Measurements from ENCODE around the gene UGGT1.
A peak's percentile ranks its signal among the peaks of the same experiment; 100 is the strongest.
"Not testable (repeated sequence)": the region's sequence is repeated elsewhere in the genome, so short reads cannot be mapped to it uniquely, and the experiment has no call there.

Gene UGGT1

DNA sequence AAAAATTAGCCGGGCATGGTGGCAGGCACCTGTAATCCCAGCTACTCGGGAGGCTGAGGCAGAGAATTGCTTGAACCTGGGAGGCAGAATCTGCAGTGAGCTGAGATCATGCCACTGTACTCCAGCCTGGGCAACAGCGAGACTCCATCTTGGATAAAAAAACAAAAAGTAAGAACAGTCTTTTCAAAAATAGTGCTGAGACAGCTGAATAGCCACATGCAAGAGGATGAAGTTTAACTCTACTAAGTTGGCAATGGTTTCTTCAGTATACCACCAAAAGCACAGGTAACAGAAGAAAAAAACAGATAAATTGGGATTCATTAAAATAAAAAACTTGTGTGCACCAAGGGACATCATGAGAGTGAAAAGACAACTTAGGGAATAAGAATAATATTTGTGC lies 115.2 kb downstream of the UGGT1 start:
- Mint-ChIP-seq H3K9me3 (ENCODE audit: low read depth) (no peaks in the 10 kb centered on the region), H3K27ac (no peak overlapping the region), H3K4me3 (no peak overlapping the region), H3K27me3 (no peaks in the 10 kb centered on the region), H3K4me1 (ENCODE audit: low read depth) (no peaks in the 10 kb centered on the region), H3K36me3 (no peaks in the 10 kb centered on the region)

DNA sequence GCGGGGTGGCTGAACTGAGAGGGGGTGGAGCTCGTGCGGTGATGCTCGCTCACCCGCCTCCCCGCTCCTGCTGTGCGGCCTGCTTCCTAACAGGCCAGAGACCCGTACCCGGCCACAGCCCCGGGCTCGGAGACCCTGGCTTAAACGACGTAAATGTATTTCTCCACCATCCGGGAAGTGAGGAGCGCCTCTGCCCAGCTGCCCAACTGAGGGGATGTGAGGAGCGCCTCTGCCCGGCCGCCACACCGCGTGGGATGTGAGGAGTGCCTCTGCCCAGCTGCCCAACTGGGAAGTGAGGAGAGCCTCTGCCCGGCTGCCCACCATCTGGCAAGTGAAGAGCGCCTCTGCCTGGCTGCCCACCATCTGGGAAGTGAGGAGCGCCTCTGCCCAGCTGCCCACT lies 117.0 kb downstream of the UGGT1 start:
- Mint-ChIP-seq H3K27me3 (no peaks in the 10 kb centered on the region), H3K9me3 (ENCODE audit: low read depth) (no peaks in the 10 kb centered on the region), H3K27ac (no peak overlapping the region), H3K4me1 (ENCODE audit: low read depth) (no peaks in the 10 kb centered on the region), H3K4me3 (no peak overlapping the region), H3K36me3 (no peaks in the 10 kb centered on the region)

DNA sequence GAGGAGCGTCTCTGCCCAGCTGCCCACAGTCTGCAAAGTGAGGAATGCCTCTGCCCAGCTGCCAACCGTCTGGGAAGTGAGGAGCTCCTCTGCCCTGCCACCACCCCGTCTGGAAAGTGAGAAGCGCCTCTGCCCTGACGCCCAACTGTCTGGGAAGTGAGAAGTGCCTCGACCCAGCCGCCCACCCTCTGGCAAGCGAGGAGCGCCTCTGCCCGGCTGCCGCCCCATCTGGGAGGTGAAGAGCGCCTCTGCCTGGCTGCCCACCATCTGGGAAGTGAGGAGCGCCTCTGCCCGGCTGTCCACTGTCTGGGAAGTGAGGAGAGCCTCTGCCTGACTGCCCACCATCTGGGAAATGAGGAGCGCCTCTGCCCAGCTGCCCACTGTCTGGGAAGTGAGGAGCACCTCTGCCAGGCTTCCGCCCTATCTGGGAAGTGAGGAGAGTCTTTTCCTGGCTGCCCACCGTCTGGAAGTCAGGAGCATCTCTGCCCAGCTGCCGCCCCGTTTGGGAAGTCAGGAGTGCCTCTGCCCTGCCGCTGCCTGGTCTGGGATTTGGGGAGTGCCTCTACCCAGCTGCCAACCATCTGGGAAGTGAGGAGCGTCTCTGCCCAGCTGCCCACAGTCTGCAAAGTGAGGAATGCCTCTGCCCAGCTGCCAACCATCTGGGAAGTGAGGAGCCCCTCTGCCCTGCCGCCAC lies 117.8 kb downstream of the UGGT1 start:
- H3K27ac Mint-ChIP-seq; H3K27me3 Mint-ChIP-seq; H3K4me3 Mint-ChIP-seq; H3K36me3 Mint-ChIP-seq; H3K9me3 Mint-ChIP-seq (ENCODE audit: low read depth); H3K4me1 Mint-ChIP-seq (ENCODE audit: low read depth): not testable (repeated sequence)

DNA sequence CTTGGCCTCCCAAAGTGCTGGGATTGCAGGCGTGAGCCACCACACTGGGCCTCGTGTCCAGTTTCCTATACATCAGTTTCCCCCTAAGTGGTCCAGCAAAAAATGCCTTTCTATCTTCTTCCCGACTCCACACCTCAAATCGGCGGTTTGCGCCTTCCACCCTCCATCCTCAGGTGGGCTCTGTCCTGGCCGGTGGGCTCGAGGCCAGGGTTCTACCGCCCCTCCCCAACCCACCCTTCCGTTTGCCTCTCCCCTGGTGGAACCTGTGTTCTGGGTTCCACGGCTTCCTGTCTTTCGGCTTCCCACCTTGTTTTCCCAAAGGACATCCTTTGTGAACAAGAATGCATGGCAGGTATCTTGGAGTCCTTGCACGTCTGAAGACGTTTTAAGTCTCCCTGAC lies 123.3 kb downstream of the UGGT1 start:
- no peaks in the 10 kb centered on the region for H3K9me3 Mint-ChIP-seq (ENCODE audit: low read depth)
- no peak overlapping the region for H3K27ac Mint-ChIP-seq
- no peak overlapping the region for H3K4me3 Mint-ChIP-seq
- no peaks in the 10 kb centered on the region for H3K27me3 Mint-ChIP-seq
- no peaks in the 10 kb centered on the region for H3K4me1 Mint-ChIP-seq (ENCODE audit: low read depth)
- H3K36me3 Mint-ChIP-seq: no peaks in the 10 kb centered on the region

DNA sequence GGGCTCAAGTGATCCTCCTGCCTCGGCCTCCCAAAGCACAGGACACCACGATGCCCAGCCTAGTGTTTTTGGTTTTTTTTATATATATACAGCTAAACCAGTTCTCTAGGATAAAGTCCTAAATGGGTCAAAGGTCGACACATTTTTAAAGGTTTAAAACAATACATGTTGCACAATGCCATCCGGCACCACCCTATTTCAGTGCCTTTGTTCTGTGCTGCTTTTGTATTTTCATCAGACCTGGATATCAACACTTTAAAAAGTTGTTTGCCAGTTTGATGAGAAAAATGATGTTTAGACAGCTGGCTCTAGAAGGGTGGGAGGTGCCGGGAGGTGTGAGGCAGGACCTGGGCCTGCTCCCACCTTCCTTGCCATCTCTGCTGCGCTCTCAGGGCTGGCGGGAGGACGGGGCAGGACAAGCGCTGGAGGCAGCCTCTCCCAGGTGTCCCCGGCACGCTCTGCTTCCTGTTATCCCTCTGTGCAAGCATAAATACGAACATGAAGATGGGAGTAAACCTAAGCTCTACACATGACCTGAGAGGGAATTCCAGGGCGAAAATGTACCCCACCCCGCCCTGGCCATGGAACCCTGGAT lies 124.0 kb downstream of the UGGT1 start:
- Mint-ChIP-seq H3K4me3 (no peak overlapping the region), H3K27me3 (no peaks in the 10 kb centered on the region), H3K4me1 (ENCODE audit: low read depth) (no peaks in the 10 kb centered on the region), H3K9me3 (ENCODE audit: low read depth) (no peaks in the 10 kb centered on the region), H3K27ac (no peak overlapping the region), H3K36me3 (no peaks in the 10 kb centered on the region)

DNA sequence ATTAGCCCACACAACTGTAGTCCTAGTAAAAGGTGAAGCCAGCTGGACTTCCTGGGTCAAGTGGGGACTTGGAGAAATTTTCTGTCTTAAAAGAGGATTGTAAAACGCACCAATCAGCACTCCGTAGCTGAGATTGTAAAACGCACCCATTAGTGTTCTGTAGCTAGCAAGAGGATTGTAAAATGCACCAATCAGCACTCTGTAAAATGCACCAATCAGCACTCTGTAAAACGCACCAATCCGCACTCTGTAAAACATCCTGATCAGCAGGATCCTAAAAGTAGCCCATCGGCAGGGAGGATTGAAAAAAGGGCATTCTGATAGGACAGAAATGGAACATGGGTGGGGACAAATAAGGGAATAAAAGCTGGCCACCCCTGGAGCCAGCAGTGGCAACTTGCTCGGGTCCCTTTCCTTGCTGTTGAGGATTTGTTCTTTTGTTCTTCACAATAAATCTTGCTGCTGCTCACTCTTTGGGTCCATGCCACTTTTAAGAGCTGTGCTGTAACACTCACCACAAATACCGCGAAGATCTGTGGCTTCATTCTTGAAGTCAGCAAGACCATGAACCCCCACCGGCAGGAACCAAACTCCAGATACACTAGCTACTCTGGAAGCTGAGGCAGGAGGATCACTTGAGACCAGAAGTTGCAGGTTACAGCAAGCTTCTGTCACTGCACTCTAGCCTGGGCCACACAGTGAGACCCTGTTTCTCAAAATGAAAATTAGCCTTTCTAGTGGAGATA lies 125.1 kb downstream of the UGGT1 start:
- peaks cover 2% of the 10 kb centered on the region for H3K27me3 Mint-ChIP-seq
- H3K36me3 Mint-ChIP-seq: no peaks in the 10 kb centered on the region
- no peaks in the 10 kb centered on the region for H3K9me3 Mint-ChIP-seq (ENCODE audit: low read depth)
- no peaks in the 10 kb centered on the region for H3K4me1 Mint-ChIP-seq (ENCODE audit: low read depth)
- H3K27ac Mint-ChIP-seq: no peak overlapping the region
- no peak overlapping the region for H3K4me3 Mint-ChIP-seq

DNA sequence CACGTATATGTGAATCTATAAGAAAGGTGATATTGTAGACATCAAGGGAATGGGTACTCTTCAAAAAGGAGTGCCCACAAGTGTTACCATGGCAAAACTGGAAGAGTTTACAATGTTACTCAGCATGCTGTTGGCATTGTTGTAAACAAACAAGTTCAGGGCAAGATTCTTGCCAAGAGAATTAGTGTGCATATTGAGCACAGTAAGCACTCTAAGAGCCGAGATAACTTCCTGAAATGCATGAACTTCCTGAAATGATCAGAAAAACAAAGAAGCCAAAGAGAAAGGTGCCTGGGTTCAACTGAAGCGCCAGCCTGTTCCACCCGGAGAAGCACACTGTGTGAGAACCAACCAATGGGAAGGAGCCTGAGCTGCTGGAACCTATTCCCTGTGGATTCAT lies 126.7 kb downstream of the UGGT1 start:
- H3K36me3 Mint-ChIP-seq: no peaks in the 10 kb centered on the region
- H3K27ac Mint-ChIP-seq: no peak overlapping the region
- H3K9me3 Mint-ChIP-seq (ENCODE audit: low read depth): no peaks in the 10 kb centered on the region
- no peaks in the 10 kb centered on the region for H3K4me1 Mint-ChIP-seq (ENCODE audit: low read depth)
- H3K4me3 Mint-ChIP-seq: no peak overlapping the region
- peaks cover 2% of the 10 kb centered on the region for H3K27me3 Mint-ChIP-seq

DNA sequence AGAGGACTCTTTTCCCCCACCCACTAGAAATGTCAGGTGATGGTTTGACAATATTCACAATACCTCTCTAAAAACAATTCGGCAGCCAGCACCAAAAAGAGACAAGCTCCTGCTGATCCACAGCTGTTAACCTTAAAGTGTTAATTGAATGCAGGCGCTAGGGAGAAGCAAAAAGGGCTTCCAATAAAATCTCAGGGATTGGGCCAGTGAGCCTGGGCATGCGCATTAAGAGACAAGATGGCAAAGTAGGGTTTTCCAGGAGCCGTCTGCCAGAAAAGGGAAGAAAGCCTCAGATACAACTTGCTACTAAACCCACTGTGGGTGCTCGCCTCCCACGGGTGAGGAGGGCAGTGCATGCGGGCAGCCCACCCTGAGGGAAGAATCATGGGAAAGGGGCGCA lies 128.9 kb downstream of the UGGT1 start:
- Mint-ChIP-seq H3K36me3 (no peaks in the 10 kb centered on the region), H3K27ac (no peak overlapping the region), H3K27me3 (peaks cover 2% of the 10 kb centered on the region), H3K4me3 (no peak overlapping the region), H3K4me1 (ENCODE audit: low read depth) (no peaks in the 10 kb centered on the region), H3K9me3 (ENCODE audit: low read depth) (no peaks in the 10 kb centered on the region)

DNA sequence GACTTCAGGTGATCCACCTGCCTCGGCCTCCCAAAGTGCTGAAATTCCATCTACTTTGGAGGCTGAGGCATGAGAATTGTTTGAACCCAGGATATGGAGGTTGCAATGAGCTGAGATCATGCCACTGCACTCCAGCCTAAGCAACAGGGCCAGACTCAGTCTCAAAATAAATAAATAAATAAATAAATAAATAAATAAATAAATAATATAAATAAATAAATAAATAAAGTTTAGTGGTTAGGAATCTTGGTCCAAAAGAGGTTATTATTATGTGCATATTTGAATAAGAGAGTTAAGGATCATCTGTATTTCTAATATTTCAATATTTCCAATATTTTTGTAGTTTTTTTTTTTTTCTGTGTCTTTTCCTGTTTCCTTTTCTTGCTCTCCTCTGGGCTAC lies 136.9 kb downstream of the UGGT1 start:
- no peaks in the 10 kb centered on the region for H3K36me3 Mint-ChIP-seq
- peaks cover 2% of the 10 kb centered on the region for H3K4me1 Mint-ChIP-seq (ENCODE audit: low read depth)
- H3K4me3 Mint-ChIP-seq: no peak overlapping the region
- no peak overlapping the region for H3K27ac Mint-ChIP-seq
- H3K9me3 Mint-ChIP-seq (ENCODE audit: low read depth): no peaks in the 10 kb centered on the region
- H3K27me3 Mint-ChIP-seq: no peaks in the 10 kb centered on the region

DNA sequence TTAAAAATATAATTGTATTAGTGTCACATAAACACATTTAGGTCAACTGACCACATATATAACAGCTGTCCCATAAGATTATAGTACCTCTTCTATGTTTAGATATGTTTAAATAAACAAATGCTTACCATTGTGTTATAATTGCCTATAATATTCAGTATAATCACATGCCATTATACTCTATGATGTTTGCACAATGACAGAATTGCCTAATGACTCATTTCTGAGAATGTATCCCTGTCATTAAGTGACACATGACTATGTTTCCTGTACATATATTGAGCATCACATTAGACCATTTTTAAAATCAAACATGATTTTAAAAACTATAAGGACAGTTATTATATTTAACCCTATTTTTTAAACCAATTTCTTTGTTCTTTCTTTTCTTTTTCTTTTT lies 137.9 kb downstream of the UGGT1 start:
- H3K27ac Mint-ChIP-seq: no peak overlapping the region
- H3K9me3 Mint-ChIP-seq (ENCODE audit: low read depth): no peaks in the 10 kb centered on the region
- H3K27me3 Mint-ChIP-seq: no peaks in the 10 kb centered on the region
- H3K36me3 Mint-ChIP-seq: no peaks in the 10 kb centered on the region
- peaks cover 5% of the 10 kb centered on the region for H3K4me1 Mint-ChIP-seq (ENCODE audit: low read depth)
- H3K4me3 Mint-ChIP-seq: no peak overlapping the region

DNA sequence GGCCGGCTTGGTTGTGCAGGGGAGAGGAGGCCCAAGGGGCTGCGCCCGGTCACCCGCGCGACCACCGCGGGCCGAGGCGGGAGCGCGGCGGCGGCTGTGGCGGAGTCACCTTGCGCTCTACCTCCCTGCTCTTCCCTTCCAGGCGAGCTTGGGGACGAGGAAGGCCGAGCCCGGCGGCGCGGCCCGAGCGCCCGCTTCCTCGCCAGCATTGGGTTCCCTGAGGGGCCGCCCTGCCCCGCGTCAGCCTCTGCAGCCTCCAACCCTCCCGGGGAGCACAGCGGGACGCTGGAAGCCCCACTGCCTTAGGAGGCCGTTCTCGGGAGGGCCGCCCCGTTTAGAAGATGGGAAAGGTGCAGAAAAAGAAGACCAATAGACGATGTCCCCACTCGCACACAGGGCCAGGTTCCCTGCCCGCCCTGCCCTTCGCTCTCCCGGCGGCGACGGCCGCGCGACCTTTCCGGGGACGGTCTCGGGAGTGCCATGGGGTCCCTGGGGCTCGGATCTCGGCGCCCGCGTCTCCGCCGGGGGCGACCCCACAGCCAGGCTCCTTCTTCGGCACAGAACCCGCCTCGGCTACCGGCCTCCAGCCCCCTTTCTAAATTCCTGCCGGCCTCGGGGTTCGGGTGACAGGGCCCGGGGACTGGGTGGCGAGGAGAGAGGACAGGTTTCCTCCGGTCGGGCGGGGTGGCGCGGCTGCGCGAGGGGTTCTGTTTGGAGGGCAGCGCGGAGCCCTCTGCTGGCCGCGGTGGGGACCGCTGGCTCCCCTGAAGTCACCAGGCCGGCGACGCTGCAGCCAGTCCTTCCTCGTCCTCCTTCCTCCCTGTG lies 142.2 kb downstream of the UGGT1 start:
- no peaks in the 10 kb centered on the region for H3K36me3 Mint-ChIP-seq
- no peak overlapping the region for H3K27ac Mint-ChIP-seq
- H3K4me3 Mint-ChIP-seq: peak overlapping the region; percentile 88
- no peaks in the 10 kb centered on the region for H3K9me3 Mint-ChIP-seq (ENCODE audit: low read depth)
- no peaks in the 10 kb centered on the region for H3K27me3 Mint-ChIP-seq
- H3K4me1 Mint-ChIP-seq (ENCODE audit: low read depth): peaks cover 5% of the 10 kb centered on the region

DNA sequence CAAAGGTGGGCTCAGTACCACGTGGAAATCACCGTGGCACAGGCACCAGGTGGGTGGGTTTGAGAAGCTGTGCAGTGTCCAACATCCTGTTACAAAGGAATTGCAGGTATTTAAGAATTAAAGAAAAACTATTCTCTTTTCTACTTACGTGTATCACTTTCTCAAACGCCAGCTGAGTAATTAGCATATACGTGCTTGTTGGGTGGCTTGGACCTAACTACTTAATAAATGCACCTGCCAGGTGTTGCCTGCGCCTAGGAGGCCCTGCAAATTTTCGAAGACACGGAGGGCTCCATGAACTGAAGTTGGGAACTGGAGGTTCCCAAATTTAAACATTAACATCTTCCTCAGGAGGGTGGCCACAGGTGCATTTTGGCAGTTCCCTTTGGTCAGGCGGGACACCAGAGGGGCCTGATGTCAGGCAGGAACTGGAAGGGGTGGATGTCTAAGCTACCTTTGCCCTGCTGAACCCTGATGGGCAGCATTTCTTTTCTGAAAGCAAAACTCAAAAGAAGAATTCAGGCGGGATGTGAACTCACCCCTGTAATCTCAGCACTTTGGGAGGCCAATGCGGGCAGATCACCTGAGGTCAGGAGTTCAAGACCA lies 142.9 kb downstream of the UGGT1 start:
- Mint-ChIP-seq H3K4me1 (ENCODE audit: low read depth) (peaks cover 5% of the 10 kb centered on the region), H3K9me3 (ENCODE audit: low read depth) (no peaks in the 10 kb centered on the region), H3K36me3 (no peaks in the 10 kb centered on the region), H3K27ac (no peak overlapping the region), H3K4me3 (peak overlapping the region; percentile 88), H3K27me3 (no peaks in the 10 kb centered on the region)

DNA sequence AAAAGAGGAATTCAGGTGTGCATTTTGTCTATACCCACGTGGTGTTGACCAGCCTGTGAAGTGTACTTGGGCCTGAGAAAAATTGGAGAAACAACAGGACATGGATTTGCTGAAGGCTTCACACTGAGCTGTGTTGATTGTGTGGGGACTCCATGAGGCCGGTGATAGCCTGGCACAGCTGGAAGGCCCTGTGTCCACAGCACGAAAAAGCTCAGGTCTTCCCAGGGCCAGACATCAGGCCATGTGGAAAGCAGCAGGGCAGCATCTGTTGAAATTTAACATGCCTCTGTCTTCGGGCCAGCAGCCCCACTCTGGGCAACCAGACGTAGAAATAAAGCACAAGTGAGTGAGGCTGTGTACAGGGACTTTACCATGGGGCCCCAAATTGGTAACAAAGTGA lies 143.6 kb downstream of the UGGT1 start:
- Mint-ChIP-seq H3K4me3 (no peak overlapping the region), H3K4me1 (ENCODE audit: low read depth) (peaks cover 5% of the 10 kb centered on the region), H3K9me3 (ENCODE audit: low read depth) (no peaks in the 10 kb centered on the region), H3K27ac (no peak overlapping the region), H3K27me3 (no peaks in the 10 kb centered on the region), H3K36me3 (no peaks in the 10 kb centered on the region)

DNA sequence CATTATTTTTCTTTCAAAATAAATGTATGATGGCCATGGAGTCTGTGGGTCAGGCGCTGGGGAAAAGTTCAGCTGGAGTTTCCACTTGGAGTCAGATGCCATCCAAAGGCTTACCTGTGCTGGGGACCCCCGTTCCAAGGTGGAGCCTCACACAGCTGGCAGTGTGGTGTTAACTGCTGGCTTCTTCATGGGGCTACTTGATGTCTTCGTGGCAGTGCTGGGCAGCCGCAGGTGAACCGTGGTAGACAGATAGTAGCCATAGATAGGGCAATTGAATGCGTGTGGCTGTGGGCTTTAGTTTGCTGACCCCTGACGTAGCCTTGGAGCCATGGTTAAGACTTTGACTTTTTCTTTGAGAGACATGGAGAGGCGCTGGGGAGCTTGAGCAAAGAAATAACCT lies 144.6 kb downstream of the UGGT1 start:
- no peaks in the 10 kb centered on the region for H3K36me3 Mint-ChIP-seq
- H3K9me3 Mint-ChIP-seq (ENCODE audit: low read depth): no peaks in the 10 kb centered on the region
- H3K27me3 Mint-ChIP-seq: no peaks in the 10 kb centered on the region
- no peak overlapping the region for H3K4me3 Mint-ChIP-seq
- peaks cover 5% of the 10 kb centered on the region for H3K4me1 Mint-ChIP-seq (ENCODE audit: low read depth)
- no peak overlapping the region for H3K27ac Mint-ChIP-seq
